ENCODE results near the gene C17orf114.

Gene C17orf114

DNA sequence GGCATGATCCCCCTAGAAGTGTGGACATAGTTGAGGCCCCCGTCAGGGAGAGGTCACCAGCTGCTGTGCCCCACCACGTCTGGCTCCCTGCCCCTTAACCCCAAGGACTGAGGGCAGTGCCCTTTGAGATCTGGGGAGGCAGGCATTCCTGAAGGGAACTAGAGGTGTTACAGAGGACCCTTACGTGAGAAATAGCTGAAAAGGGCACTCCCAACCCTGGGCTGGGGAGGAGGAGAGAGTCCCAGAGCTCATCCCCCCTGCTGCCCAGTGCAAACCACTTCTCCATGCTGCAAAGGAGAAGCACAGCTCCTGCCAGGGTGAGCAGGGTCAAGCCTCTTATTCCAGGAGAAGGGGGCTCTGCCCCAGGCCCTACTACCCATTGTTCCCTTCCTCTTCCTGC is 20.7 kb upstream of the C17orf114 start:
- DNase-seq (ENCODE audit: insufficient read length, low spot score), result no peak
- FAIRE-seq, result no peak
- TF ChIP-seq, protein P1, sequence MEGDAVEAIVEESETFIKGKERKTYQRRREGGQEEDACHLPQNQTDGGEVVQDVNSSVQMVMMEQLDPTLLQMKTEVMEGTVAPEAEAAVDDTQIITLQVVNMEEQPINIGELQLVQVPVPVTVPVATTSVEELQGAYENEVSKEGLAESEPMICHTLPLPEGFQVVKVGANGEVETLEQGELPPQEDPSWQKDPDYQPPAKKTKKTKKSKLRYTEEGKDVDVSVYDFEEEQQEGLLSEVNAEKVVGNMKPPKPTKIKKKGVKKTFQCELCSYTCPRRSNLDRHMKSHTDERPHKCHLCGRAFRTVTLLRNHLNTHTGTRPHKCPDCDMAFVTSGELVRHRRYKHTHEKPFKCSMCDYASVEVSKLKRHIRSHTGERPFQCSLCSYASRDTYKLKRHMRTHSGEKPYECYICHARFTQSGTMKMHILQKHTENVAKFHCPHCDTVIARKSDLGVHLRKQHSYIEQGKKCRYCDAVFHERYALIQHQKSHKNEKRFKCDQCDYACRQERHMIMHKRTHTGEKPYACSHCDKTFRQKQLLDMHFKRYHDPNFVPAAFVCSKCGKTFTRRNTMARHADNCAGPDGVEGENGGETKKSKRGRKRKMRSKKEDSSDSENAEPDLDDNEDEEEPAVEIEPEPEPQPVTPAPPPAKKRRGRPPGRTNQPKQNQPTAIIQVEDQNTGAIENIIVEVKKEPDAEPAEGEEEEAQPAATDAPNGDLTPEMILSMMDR (IDR thresholded peaks at IDR 0.05; ENCODE audit: insufficient read depth, missing control alignments), result no peak

DNA sequence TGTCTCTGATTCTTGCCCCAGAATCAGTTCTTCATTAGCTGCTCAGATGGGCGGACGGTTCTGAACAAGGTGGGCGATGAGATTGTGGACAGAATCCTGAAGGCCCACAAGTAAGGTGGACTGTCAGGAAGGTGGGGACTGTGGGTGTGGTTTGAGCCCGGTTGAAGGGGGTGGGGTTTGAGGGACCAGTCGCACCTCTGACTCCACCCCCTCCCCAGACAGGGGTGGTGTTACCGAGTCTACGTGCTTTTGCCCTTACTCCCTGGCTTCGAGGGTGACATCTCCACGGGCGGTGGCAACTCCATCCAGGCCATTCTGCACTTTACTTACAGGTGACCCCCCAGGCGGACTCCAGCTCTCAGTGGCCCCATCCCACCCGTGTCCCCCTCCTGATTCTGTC is 16.1 kb upstream of the C17orf114 start:
- TF ChIP-seq, protein P1 (IDR thresholded peaks at IDR 0.05; ENCODE audit: insufficient read depth, missing control alignments), result no peak
- FAIRE-seq (no peak), DNase-seq (ENCODE audit: insufficient read length, low spot score) (no peak)

DNA sequence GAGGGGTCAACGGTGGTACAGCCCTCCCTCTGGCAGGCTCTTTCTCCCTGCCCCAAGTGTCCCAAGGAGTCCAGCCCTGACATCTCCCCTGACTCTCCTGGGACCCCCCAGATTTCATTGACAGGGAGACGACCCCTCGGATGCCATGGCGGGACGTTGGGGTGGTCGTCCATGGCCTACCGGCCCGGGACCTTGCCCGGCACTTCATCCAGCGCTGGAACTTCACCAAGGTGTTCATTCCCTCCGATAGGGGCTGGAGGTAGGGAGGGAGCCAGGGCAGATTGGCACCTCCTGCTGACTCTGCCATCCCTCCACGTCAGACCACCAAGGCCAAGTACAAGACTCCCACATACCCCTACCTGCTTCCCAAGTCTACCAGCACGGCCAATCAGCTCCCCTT is 14.7 kb upstream of the C17orf114 start:
- TF ChIP-seq, protein P1 (IDR thresholded peaks at IDR 0.05; ENCODE audit: insufficient read depth, missing control alignments), result no peak
- no peak for DNase-seq (ENCODE audit: insufficient read length, low spot score)
- no peak for FAIRE-seq

DNA sequence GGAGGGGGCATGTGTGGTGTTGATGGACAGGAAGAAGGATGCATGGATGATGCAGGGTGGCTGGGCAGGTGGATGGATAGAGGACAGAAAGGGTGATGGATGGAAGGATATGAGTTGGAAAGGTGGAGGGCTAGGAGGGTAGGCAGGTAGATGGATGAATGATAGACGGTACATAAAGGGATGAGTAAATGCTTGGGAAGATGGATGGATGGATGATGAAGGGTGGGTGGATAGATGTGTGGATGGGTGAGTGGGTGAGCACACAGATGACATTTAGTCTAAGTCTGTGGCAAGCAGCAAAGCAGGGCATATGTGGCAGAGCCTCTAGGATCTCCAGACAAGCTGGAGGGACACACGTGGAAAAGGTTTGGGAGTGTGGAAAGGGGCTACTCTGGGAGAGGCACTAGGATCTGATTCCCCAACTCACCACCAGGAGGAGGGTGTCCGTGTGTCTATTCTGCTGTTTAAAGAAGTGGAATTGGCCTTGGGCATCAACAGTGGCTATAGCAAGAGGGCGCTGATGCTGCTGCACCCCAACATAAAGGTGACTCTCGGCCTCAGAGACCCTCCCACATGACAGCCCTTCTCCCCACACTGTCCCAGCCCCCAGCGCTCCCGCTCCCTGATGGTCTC is 13.0 kb upstream of the C17orf114 start:
- DNase-seq (ENCODE audit: insufficient read length, low spot score) (no peak), FAIRE-seq (no peak)
- TF ChIP-seq, protein P1 (IDR thresholded peaks at IDR 0.05; ENCODE audit: insufficient read depth, missing control alignments), result no peak

DNA sequence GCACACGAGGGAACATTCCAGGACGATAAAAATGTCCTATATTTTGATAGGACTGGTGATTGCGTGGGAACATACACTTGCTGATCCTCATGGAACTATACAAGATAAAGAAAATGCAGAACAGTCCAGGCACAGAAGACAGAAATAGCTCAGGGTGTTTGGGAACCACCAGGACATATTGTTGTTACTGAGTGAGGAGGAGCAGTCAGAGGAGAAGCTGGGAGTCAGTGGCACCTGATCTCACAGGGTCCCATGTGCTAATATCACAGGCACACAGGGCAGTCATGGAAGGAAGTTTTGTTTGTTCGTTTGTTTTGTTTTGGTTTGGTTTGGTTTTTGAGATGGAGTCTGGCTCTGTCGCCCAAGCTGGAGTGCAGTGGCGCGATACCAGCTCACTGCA is 10.6 kb upstream of the C17orf114 start:
- TF ChIP-seq, protein P1 (IDR thresholded peaks at IDR 0.05; ENCODE audit: insufficient read depth, missing control alignments), result no peak
- DNase-seq (ENCODE audit: insufficient read length, low spot score) (no peak), FAIRE-seq (no peak)

DNA sequence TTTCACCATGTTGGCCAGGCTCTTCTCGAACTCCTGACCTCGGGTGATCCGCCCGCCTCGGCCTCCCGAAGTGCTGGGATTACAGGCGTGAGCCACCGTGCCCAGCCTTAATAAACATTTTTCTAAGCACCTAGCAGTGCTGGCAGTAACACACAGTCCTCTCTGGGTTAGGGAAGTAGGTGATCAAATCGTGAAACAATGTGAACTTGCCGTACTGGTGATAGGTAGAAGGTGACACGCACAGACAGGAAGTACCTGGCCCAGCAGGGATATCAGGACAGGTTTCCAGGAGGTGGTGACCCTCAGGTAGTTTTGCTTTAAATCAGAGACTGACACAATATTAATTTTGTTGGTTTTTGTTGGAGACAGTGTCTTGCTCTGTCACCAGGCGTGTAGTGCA is 9.3 kb upstream of the C17orf114 start:
- FAIRE-seq, result no peak
- TF ChIP-seq, protein P1 (IDR thresholded peaks at IDR 0.05; ENCODE audit: insufficient read depth, missing control alignments), result no peak
- no peak for DNase-seq (ENCODE audit: insufficient read length, low spot score)

DNA sequence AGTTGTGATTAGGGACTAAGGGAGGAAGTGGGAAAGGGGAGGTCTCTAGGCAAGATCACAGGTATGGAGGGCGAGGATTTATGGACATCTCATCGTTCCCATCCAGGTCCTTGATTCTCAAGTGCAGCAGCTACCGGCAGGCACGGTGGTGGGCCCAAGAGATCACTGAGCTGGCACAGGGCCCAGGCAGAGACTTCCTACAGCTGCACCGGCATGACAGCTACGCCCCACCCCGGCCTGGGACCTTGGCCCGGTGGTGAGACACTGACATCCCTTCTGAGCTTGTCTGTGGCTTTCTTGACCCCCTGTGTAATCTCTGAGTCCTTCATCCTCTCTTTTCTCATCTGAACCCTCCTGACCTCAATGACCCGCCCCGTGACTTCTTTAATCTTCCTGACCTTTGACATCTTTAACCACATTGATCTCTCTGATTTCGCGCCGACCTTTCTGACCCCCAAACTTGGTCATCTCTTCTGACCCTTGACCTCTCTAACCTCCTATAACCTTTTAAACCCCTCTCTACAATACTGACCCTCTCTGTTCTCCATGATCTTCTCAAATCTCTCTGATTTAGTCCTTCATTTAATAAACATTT is 8.7 kb upstream of the C17orf114 start:
- FAIRE-seq, result no peak
- TF ChIP-seq, protein P1 (IDR thresholded peaks at IDR 0.05; ENCODE audit: insufficient read depth, missing control alignments), result no peak
- DNase-seq (ENCODE audit: insufficient read length, low spot score), result no peak

Measured in D721Med (cell line).